Hematopoietic multipotent progenitor cell treated with erythropoietin and hydrocortisone succinate and interleukin-3 and kit ligand, for 17 days (in vitro differentiated cells): ENCODE results near the gene MAP2K5.

Experiments
- DNase-seq: peaks from one replicate; pipeline ENCODE4 v3.0.0-alpha.2; 2015; ENCODE audit warnings: low spot score

The MAP2K5 gene

DNA sequence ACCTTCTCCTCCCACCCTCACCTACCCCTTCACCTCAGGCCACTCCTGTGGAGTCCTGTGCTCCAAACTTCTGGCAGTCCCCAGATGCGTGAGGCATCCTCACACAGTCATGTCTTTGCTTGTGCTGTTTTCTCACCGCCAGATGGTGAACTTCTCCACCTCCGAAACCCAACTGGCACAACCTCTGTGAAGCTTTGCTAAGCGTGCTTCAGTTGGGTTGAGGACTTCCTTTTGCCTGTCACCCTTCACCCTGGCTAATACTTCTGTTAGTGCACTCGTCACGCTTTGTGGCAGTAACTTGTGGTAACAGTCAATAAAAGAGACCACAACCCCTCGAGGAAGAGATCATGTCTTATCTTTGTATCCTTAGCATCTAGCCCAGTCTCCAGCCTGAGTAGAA lies 240.8 kb downstream of the MAP2K5 start:
- no peak for DNase-seq

DNA sequence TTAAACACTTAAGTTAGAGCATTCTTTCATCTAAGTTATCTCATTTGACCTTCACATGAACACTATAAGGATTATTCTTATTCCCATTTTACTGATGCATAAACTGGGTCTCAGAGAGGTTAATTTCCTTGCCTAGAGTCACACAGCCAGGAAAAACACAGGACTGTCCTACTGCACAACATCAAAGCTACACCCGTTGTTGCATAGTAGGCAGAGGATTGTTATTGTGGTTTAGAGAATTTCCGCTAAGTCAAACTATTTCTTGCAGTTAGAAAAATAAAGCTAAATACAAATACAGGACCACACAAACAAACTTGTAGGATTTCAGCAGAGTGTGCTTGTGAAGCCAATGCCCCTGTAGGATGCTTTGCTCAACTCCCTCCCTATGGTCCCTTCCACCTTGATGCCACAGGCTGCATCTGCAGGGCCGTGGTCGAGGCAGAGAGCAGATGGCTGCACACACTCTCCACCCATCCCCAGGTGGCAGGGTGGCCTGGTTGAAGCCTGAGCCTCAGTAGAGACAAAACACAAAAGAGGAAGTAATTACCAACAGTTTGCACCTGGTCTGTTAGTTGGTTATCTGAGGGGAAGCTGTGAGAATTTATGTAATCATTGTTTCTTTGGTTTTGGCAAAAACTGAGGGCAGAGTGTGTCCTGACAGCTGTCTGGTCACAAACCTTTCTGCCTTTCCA lies 241.7 kb downstream of the MAP2K5 start:
- DNase-seq = no peak

DNA sequence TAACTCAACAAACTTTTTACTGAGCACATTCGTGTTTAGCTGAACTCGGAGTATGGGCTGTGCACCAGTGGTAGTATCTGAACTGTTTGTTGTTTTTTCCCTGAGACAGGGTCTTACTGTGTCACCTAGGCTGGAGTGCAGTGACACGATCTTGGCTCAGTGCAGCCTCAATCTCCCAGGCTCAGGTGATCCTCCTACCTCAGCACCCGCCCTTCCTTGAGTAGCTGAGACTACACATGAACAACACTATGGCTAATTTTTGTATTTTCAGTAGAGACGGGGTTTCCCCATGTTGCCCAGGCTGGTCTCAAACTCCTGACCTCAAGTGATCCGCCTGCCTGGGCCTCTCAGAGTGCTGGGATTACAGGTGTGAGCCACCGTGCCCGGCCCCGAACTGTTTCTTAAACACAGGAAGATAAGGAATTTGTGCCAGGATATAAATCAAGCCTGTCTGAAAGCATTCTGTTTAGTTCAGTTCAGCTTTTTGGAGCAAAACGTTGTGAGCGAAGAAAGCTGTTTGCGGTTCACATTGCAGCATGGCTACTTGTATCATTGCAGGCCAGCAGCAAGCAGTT lies 242.4 kb downstream of the MAP2K5 start:
- DNase-seq = no peak

DNA sequence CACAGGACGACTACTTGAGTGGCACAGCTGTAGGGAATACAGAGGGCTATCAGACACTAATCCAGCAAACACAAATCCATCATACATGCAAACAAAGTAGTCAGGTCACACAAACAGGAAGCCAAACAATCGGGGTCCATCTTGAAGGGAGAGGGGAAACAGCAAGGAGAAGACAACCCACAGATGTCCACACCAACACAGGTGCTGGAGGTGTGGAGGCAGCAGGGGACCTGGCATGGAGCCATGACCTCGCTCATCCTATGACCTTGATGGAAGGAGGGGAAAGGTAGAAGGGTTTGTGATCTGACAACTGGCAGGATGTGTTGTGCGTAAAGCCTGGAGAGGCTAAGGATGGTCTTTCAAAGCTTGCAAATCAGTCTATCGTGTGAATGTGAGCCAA lies 242.9 kb downstream of the MAP2K5 start:
- no peak for DNase-seq

DNA sequence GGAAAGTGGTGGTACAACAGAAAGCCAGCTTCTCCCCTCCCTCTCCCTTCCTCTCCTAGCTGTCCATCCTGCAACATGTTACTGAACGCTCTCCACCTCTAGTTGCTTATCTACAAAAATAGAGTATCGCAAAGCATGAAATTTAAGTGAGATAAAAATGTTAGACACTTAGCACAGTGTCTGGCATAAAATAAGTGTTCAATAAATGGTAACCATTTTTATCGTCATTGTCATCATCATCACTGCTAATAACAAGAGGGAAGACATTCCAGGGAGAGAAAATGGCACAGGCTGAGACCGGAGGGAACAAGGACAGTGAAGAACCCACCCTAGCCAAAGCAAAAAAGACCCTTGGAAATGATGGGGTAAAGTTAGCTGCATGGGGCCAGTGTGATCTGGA lies 244.1 kb downstream of the MAP2K5 start:
- DNase-seq = no peak

DNA sequence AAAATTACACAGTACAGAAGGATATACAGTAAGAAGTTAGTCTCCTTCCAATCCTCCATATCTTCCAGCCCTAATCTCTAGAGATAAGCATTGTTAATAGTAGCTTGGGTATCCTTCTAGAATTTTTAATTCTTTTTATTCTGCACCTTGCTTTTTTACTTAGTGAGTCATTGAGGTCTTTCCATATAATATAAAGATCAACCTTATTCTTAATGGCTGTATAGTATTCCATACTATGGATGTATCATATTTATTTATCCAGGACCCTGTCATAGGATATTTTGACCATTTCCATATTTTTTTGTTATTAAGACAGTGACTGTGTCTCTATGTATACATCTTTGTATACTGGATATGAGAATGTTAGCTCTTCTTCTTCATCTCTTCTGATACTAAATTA lies 246.5 kb downstream of the MAP2K5 start:
- DNase-seq = no peak

DNA sequence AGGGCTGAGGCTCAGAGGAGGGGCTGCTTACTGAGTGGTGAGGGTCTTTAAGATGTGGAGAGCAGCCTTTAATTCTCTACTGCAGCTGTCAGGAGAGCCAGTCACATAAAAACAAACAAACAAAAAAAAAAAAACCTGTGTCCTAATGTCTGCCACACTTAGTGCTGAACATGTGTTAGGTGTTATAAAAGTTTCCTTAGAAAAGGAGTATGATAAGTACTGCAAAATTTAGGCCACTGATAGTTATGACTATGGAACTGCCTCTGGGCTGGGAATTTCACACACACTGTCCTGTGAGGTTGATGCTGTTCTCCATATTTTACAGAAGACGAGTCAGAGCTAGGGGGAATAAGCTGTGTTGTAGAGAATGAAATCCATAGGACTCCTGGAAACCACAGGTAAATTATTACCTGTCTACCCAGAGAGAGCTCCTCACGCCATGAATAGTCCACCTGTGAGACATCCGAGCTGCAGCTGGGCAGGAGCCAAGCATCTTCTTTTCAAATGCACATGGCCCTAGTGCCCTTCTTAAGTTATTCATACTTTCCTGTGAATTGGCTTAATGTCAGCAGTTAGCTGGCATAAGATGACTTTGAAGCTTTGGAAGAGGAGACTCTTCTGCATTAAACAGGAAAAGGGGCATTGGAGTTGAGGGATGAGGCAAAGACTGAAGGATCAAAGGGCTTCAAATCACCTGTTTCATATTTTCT lies 248.3 kb downstream of the MAP2K5 start:
- DNase-seq = no peak

DNA sequence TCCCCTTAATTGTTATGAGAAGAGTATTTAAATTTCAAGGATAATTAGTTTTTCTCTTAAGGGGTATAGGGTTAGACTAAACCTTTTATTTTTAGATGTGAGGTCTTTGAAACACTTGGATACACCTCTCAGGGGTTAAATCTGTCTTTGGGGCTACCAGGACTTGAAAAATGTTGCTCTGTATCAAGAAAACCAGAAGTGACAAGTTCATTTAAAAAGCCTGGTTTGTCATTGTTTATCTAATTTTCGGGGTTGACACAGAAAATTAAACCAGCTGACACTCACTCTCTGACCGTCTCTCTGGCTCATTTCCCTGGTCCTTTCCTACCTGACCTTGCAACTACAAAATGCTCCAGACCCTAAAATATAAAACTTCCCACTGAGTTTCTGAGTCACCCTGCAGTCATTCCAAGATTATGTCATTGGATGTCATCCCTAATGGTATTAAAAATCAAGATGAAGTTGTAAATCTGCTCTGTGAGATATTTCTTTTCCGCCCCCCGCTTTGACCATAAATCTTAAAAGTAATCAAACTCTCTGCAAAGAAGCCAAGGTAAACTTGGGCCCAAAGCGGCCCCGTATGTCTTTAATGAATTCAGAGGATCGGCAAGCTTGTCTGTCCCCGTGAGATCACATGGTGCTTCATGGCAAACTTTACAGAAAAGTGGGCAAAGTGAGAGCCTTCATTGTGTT lies 249.9 kb downstream of the MAP2K5 start:
- no peak for DNase-seq

DNA sequence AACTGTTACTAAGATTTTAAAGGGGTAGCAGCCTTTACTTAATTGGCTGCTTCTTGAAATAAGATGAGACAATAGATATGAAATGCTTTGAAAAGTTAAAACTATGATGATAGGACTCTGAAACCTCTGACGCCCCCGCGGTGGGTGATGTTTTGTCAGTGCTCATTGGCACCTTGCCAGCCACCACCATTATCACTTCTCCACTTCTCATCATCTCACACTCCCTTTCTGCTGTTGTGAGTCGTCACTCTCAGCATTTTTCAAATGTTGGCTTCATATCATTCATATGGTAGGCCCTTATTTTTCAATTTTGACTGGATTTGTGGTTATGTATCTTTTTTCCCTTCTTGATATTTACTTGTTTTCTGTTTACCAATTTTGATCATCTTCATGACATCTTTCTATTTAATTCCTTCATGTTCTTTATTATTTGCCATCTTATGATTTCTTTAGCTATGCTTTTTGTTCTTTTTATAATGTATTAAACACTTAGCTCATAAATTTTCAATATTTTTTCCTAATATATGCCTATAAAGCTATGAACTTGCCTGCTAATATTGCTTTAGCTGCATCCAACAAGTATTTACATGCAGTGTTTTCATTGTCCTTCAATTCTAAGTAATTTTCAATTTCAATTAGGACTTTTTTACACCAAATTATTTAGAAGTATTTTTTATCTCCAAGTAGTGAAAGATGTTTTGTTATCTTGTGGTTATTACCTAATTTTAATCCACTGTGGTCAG lies 252.5 kb downstream of the MAP2K5 start:
- DNase-seq = no peak

DNA sequence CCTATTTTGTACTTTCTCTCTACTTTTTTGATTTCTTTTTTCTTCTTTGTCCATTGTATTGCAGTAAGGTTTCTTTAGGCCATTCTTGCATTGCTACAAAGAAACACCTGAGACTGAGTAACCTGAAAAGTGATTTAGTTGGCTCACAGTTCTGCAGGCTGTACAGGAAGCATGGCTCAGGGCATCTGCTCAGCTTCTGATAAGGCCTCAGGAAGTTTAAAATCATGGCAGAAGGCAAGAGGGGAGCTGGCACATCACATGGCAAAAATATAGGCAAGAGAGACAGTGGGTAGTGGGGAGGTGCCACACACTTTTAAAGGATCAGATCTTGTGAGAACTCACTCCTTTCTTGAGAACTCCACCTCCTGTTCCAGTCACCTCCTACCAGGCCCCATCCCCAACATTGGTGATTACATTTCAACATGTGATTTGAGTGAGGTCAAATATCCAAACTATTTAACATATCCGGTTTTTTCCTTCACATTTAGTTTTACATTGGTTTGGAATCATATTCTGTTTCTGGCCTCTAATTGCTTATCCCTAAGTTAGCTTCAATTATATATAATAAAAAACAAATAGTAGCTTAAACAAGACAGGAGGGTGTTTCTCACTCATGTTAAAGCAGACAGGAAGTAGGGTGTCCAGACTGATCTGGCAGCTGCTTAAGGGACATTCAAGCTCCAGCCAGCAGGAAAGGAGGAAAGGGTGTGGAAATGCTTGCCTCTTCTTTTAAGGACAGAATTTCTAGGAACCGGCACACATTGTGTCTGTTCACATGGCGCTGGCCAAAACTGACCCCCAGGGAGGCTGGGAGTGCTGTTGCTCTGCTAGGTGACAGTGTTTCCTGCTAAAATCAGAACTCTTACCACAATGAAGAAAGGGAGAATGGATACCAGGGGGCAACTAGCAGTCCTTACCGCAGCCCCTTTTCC lies 254.0 kb downstream of the MAP2K5 start:
- DNase-seq = no peak

DNA sequence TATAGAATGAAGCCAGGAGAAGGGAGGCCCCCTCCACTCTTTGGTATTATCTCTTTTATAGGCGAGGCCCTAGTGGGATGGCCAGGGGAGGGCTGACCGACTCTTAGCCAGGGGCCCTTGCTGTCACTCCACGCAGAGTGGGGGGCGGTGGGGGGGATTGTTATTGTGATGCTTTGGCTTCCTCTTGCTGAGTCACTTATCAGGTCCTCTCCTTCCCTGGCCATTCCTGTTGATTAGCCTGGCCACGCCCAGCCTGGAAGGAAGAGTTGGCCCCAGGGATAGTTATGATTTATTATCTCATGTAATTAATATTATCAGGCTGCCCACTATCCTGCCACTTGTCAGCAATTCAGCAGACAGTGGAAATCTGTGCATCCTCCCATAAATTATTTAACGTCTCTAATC lies 257.3 kb downstream of the MAP2K5 start:
- no peak for DNase-seq

DNA sequence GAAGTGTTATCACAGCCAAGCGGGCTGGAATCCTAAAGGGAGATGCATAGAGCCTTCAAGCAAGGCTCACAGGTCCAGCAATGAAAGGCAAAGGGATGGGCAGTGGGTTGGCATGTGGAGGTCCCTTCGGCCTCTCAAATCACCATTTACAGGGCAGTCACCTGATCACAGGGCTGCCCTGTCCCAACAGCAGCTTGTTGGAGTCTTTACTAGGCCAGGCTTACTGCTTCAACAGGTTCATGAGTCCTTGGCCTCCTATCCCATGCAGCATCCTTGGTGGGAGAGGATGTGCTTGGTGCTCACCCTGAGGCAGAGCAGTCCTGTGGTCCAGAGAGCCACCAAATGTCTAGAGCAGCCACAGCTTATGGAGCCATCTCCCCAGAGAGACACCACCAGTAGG lies 258.6 kb downstream of the MAP2K5 start:
- no peak for DNase-seq

DNA sequence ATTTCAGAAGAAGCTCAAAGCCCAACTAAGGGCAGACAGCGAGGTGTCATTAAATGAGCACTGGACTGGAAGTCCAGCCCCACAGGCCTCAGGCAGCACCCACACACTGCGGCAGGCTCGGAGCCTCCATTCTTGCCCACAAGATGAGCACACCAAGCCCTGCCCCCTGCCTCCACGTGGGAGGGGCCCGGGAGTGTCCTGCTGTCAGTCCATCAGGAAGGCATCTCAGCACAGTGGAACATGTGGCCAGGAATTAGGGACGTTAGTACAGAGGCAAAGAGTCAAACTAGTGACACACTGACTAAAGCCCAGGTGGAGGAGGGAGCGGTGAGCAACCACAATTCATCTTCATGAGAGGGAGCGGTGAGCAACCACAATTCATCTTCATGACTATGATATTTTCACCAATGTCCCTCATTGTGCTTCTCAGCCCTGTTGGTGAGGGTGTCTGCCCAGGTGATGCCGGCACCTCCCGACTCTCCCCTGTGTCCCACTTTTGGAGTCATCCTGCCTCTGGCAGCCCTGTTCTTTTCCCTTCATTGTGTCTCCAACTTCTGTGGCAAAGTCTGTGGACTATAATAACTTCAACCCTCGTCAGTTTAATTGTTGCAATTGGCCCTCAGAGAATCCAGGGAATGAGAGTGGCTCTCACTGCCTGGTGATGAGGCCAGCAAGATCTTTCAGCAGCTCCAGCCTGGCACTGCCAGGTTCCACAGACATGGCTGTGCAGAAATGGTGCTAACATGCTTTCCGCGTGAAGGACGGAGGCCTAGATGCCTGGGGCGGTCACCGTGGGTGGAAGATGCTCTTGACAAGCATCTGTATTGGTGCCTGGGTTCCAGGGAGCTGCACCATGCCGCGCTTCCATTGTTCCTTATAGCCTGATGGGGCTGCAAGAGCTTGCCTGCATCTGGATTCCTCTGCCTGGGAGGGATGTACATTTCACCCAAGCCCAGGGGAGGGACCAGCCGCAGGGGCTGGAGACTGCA lies 259.7 kb downstream of the MAP2K5 start:
- no peak for DNase-seq

DNA sequence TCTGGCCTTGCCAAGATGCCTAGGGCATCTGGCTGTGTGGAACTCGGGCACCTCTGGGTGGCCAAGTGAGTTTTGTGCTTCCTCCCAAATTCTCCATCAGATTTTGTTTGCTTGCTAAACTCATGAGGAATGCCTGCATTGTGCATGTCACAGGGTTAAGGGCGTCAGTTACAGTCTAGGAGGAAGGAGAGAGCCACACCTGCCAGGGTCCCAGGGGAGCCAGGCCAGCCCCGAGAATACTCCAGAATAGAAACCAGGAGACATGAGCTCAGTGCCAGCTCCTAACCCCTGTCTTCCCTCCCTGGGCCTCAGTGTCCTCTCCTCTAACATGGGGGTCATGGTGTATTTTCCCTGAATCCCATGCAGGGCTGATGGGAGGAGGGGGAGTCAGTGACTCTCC lies 260.8 kb downstream of the MAP2K5 start:
- DNase-seq = no peak

DNA sequence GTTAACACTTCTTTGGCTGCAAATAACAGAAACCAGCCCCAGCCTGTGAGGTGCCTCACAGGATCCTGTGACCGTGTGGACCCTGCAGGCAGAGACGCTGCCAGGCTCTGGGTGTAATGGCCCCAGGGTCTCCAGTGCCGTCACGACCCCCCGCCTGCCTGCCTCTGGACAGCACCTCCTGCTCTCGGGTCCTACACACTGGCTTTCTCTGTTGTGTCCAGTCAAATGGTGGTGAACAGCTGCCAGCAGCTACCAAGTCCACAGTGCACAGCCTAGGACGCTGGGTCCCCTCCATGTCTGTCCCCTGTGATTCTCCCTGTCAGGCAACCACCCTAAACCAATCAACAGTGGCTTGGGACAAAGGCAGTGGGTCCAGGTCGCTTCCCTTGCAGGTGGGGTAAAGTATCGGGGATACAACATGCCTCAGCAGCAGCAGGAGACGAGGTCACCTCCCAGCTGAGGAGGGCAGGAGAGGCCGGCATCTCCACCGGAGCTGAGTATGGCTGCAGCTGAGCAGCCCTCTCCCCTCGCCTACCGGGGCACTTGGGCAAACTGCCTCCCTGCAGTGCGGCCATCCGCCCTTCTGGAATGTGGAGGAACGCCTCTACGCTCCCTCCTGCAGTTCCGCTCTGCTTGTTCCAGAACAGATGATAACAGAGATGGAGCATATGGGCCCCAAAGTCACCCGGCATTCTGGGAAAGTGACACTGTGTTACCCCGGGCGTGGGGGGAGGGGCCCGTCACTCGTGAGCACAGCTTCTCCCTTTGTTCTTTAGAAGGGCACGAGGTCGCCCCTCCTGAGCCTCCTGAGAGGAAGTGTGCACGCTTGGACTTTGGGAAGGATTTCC lies 261.7 kb downstream of the MAP2K5 start:
- no peak for DNase-seq

DNA sequence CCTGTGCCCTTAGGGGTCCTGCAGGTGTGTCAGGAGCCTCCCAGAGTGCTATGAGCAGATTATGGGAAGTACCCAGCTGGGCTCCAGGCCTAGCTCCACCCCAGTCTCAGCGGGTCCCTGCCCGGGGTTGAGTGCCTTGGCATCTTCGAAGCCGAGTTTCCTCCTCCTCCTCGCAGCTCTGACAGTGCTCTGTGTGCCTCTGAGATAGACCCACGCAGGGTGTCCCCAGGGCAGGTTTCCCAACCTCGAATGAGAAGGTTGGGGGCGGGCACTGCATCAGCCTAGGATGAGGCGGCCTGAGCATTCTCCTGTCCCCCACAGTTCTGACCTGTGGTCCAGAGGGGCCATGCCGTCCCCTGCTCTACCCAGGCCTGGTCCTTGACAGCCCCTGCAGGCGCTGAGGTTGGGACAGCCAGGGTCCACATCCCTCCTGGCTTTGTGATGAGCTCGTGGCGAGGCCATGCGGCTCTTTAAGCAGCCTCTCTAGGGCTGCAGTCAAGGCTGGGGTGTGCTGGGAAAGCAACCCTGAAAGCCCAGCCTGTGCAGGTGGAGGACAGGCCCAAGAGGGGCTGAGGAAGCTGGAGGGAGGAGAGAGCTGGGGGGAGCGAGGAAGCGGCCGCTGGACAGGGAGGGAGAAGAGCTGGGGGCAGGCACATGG lies 262.6 kb downstream of the MAP2K5 start:
- no peak for DNase-seq

DNA sequence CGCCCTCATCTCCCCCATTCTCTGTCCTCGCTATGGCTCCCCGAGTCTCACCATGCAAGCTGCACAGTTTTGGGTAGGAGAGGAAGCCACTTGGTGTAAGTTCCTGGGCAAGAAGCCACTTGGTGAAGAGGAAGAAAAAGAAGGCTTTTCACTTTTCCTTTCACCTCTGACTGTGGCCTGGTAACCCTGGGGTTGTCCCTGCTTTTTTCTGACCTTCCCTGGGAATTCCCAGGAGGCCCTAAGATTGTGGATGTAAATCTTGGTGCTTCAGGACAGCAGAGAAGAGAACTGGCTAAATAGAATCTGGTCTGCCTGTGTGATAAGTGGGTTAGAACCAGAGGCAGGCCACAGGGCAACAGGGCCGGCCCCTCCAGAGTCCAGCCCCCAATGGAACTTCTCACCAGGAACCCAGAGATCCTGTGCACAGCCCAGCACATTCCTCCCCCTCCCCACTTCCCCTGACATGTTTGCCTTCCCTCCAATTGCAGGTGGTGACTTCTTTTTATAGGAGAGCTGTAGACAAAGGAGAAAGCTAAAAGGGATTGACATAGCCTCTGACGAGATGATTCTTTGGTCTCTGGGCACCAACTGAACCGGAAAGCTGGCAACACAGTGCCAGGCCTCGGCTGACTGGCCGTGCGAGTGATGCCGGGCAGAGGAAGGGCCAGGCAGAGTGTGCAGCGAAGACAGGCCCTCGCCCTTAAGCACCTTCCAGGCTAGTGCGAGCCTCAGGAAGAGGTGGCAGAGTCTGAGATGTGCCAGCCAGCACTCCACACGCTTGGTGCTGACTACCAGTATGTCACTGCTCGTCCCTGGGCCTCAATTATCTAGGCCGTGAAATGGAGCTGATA lies 263.4 kb downstream of the MAP2K5 start:
- no peak for DNase-seq
